Vagina (tissue), 2 donors: ENCODE data around the gene PDIK1L. TPM values are rescaled to one million over a fixed set of nuclear protein-coding genes. Genes with fewer than 3 reads are reported as not detected.

Experiments used
- DNase-seq, 2 donors: peaks; one replicate each; pipeline ENCODE4 v3.0.0-alpha.2; 2017; ENCODE audit errors: extremely low spot score in 2 of 2
- H3K27ac ChIP-seq: fragments of 200-600 bp; sonication (generic); one replicate; pipeline ENCODE4 v1.5.1; 2019
- H3K27me3 ChIP-seq: fragments of 200-600 bp; sonication (generic); one replicate; pipeline ENCODE4 v1.5.1; 2019
- H3K36me3 ChIP-seq, 2 donors: fragments of 200-600 bp; sonication (generic); one replicate each; pipeline ENCODE4 v1.5.1; 2017 to 2019
- H3K4me1 ChIP-seq: fragments of 200-600 bp; sonication (generic); one replicate; pipeline ENCODE4 v1.5.1; 2019
- H3K4me3 ChIP-seq, 2 donors: fragments of 200-600 bp; sonication (generic); 1 replicate in 1 of 2; 2 replicates in 1 of 2; pipeline ENCODE4 v1.5.1; 2016 to 2019
- H3K9me3 ChIP-seq: fragments of 200-600 bp; sonication (generic); one replicate; pipeline ENCODE4 v1.5.1; 2019
- POLR2A ChIP-seq, 2 donors: fragments of 450-650 bp; IDR thresholded peaks; one replicate each; pipeline ENCODE4 v1.6.1; 2017; ENCODE audit warnings: antibody characterized with exemption in 2 of 2, mild to moderate bottlenecking in 2 of 2, moderate library complexity in 2 of 2
- POLR2AphosphoS5 ChIP-seq, 2 donors: sonication (generic); formaldehyde crosslinking; IDR thresholded peaks; one replicate each; pipeline ENCODE4 v1.9.0; 2017; ENCODE audit warnings: antibody characterized with exemption in 2 of 2, mild to moderate bottlenecking in 2 of 2, low read depth in 1 of 2; ENCODE audit not compliant: insufficient read depth in 1 of 2
- intact Hi-C: fragments of 100-400 bp; cut with DNase I; formaldehyde crosslinking; loops from one replicate; pipeline ENCODE4 v1.15.1; 2023
- total RNA-seq: library from RNA; depleted of rRNA; stranded (reverse); fragments of >200 nt; gene quantifications from one replicate; pipeline ENCODE4 v1.2.3, GENCODE V29; 2016
- TF ChIP-seq, protein P1 (sequence below), 3 experiments: fragments of 450-650 bp in 2 of 3; fragments of 200-600 bp in 1 of 3; sonication (generic) in 1 of 3; IDR thresholded peaks; one replicate each; pipeline ENCODE4 v1.5.1; 2017 to 2019; ENCODE audit warnings: antibody characterized with exemption in 3 of 3, mild to moderate bottlenecking in 2 of 3, moderate library complexity in 2 of 3

Gene PDIK1L
- total RNA-seq, 1 donor from 2014 or later: 5.6 TPM

DNA sequence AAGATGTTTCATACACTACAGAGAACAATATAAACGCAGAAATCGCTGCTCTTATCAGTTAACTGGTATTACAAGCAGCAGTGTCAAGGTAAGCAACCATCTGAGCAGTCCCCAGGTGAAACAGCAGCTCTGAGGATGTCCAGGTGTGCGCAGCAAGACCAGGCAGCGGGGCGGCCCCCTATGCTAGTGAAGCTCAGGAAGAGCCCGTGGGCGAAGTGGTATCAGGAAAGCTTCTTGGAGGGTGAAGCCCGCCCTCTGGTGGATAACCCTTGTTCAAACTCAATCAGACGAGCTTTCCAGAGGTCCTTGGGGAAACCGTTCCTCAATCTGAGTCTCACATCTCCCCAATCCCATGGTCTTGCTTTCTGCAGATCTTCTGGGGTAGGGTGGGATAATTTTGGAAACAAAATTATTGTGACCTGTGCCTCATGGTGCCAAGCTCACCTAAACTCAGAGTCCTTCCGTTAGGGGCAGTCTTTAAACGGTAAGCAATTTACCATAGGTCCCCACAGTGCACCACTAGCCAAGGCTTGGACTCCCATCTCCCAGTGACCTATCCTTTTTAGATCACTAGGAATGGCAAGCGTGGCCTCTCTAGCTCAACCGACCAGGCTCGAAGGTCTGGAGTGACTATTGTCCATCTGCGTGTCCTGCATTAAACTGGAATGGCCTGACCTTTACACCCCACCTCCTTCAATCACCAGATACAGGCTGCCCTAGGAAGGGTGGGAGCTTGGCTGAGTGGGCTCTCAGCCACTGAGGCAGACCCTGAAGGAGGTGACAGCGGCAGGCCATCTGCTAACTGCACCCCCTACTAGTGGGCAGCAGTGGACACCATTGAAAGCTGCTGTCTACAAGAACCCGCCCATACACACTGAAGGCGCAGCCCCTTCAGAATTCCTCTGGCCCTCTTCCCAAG lies 33.7 kb downstream of the PDIK1L start:
- Histone ChIP-seq H3K4me3 (no peak overlapping the region), H3K27ac (no peak overlapping the region), H3K36me3 (no peaks in the 10 kb centered on the region), H3K27me3 (no peaks in the 10 kb centered on the region), H3K4me1 (no peaks in the 10 kb centered on the region), H3K9me3 (no peaks in the 10 kb centered on the region)
- TF ChIP-seq, protein P1, sequence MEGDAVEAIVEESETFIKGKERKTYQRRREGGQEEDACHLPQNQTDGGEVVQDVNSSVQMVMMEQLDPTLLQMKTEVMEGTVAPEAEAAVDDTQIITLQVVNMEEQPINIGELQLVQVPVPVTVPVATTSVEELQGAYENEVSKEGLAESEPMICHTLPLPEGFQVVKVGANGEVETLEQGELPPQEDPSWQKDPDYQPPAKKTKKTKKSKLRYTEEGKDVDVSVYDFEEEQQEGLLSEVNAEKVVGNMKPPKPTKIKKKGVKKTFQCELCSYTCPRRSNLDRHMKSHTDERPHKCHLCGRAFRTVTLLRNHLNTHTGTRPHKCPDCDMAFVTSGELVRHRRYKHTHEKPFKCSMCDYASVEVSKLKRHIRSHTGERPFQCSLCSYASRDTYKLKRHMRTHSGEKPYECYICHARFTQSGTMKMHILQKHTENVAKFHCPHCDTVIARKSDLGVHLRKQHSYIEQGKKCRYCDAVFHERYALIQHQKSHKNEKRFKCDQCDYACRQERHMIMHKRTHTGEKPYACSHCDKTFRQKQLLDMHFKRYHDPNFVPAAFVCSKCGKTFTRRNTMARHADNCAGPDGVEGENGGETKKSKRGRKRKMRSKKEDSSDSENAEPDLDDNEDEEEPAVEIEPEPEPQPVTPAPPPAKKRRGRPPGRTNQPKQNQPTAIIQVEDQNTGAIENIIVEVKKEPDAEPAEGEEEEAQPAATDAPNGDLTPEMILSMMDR (IDR thresholded peaks at IDR 0.05): peak; percentile 64 to 80 (median 71)
- TF ChIP-seq POLR2AphosphoS5 (IDR thresholded peaks at IDR 0.05; ENCODE audit: insufficient read depth in 1 of 2, low read depth in 1 of 2): no peak
- intact Hi-C loops: no loop called here
- no peak for DNase-seq

- Histone ChIP-seq H3K36me3 (no peaks in the 10 kb centered on the region), H3K27ac (no peak overlapping the region), H3K27me3 (no peaks in the 10 kb centered on the region), H3K9me3 (no peaks in the 10 kb centered on the region), H3K4me1 (no peaks in the 10 kb centered on the region), H3K4me3 (no peak overlapping the region)
- TF ChIP-seq POLR2AphosphoS5 (IDR thresholded peaks at IDR 0.05; ENCODE audit: insufficient read depth in 1 of 2, low read depth in 1 of 2): no peak
- TF ChIP-seq POLR2A (IDR thresholded peaks at IDR 0.05): no peak
- TF ChIP-seq, protein P1 (IDR thresholded peaks at IDR 0.05): no peak
- no peak for DNase-seq
- intact Hi-C loops: no loop called here
These were observed 34.3 kb downstream of the PDIK1L start for GRCh38 chr1:26145960-26146294.

DNA sequence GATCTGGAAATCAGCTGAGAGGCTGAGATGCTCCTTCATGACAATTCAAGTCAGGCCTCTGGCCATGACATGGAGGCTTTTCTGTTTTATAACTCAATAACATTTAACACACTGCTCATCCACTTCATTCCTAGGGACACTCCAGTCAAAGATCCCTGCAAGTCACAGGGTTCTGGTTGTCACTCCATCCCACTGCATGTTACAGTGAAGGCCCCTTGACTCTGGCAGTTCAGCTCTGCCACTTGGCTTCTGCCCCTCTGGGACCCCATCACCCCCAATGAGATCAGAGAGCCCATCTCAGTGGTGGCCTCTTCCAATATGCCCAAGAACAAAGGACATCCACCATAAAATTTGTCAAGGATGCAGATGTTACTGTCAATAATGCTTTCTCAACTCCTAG lies 37.3 kb downstream of the PDIK1L start:
- Histone ChIP-seq H3K36me3 (no peaks in the 10 kb centered on the region), H3K9me3 (no peaks in the 10 kb centered on the region), H3K4me3 (no peak overlapping the region), H3K4me1 (no peaks in the 10 kb centered on the region), H3K27ac (no peak overlapping the region), H3K27me3 (no peaks in the 10 kb centered on the region)
- TF ChIP-seq, protein P1 (IDR thresholded peaks at IDR 0.05): no peak
- TF ChIP-seq POLR2A (IDR thresholded peaks at IDR 0.05): no peak
- intact Hi-C loops: no loop called here
- peak in 1 of 2 donors; percentile 75 for DNase-seq

- no peak overlapping the region for H3K4me3 ChIP-seq
- H3K4me1 ChIP-seq: no peaks in the 10 kb centered on the region
- H3K36me3 ChIP-seq: no peaks in the 10 kb centered on the region
- no peak for DNase-seq
- intact Hi-C loops: no loop called here
- H3K27ac ChIP-seq: no peak overlapping the region
- TF ChIP-seq POLR2A (IDR thresholded peaks at IDR 0.05): no peak
- TF ChIP-seq, protein P1 (IDR thresholded peaks at IDR 0.05): no peak
- no peak for TF ChIP-seq POLR2AphosphoS5 (IDR thresholded peaks at IDR 0.05; ENCODE audit: insufficient read depth in 1 of 2, low read depth in 1 of 2)
- no peaks in the 10 kb centered on the region for H3K9me3 ChIP-seq
- H3K27me3 ChIP-seq: peaks cover 7% of the 10 kb centered on the region
These were observed 42.4 kb downstream of the PDIK1L start for GRCh38 chr1:26153966-26154532.

DNA sequence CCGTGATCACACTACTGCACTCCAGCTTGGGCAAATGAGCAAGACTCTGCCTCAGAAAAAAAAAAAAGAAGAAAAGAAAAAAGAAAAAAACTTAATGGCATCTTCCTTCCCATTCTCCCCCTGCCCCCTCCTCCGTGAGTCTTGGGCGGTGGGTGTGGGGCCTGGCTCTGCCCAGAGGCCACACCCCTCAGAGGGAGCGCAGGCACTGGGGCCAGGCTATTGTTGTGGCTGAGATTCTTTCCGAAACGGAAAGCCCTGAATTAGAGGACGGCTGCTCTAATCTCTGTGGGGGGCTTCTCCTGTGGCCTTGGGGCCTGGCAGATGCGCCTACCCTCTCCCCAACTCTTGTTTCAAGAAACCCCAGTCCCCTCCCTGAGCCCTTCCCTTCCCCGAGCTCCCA lies 43.1 kb downstream of the PDIK1L start:
- Histone ChIP-seq H3K27me3 (peaks cover 7% of the 10 kb centered on the region), H3K4me3 (no peak overlapping the region), H3K4me1 (no peaks in the 10 kb centered on the region), H3K27ac (no peak overlapping the region), H3K9me3 (no peaks in the 10 kb centered on the region), H3K36me3 (no peaks in the 10 kb centered on the region)
- DNase-seq: no peak
- TF ChIP-seq, protein P1 (IDR thresholded peaks at IDR 0.05): no peak
- no peak for TF ChIP-seq POLR2AphosphoS5 (IDR thresholded peaks at IDR 0.05; ENCODE audit: insufficient read depth in 1 of 2, low read depth in 1 of 2)
- TF ChIP-seq POLR2A (IDR thresholded peaks at IDR 0.05): no peak
- intact Hi-C loops: no loop called here
